NCI-H2196 treated with DMSO at 0.1 percent for 48 hours (cell line): ENCODE results near the gene PITPNM1.
"Not testable (repeated sequence)": the region's sequence is repeated elsewhere in the genome, so short reads cannot be mapped to it uniquely, and the experiment has no call there.

Source experiments
- DNase-seq: peaks from one replicate; lab custom pipeline; 2025; ENCODE audit not compliant: unreplicated experiment; lab: John Stamatoyannopoulos, UW

PITPNM1 gene

GRCh38 chr11:67491276-67492068 lies 13.7 kb downstream of the PITPNM1 start:
- no peak for DNase-seq

- no peak for DNase-seq
These were observed 14.5 kb downstream of the PITPNM1 start for GRCh38 chr11:67490727-67491065.

- DNase-seq: no peak
These were observed 15.1 kb downstream of the PITPNM1 start for GRCh38 chr11:67489885-67490726.

GRCh38 chr11:67489203-67489884 lies 15.8 kb downstream of the PITPNM1 start:
- DNase-seq: no peak

GRCh38 chr11:67486481-67487195 lies 18.5 kb downstream of the PITPNM1 start:
- DNase-seq: no peak

- DNase-seq: peak; percentile 14
These were observed 19.2 kb downstream of the PITPNM1 start for GRCh38 chr11:67485873-67486361.

- no peak for DNase-seq
These were observed 20.3 kb downstream of the PITPNM1 start for GRCh38 chr11:67484847-67485311.

- no peak for DNase-seq
These were observed 21.1 kb downstream of the PITPNM1 start for GRCh38 chr11:67483831-67484665.

- peak; percentile 97 for DNase-seq
These were observed 22.1 kb downstream of the PITPNM1 start, which contains the start of gene AIP for GRCh38 chr11:67482827-67483798. Gene AIP, plus strand, starts transcription at chr11:67483026. Its CDS starts 133 bp downstream, at chr11:67483159.

- DNase-seq: no peak
These were observed 22.8 kb downstream of the PITPNM1 start for GRCh38 chr11:67482275-67482826.

GRCh38 chr11:67477344-67478050 lies 27.7 kb downstream of the PITPNM1 start:
- DNase-seq: not testable (repeated sequence)

GRCh38 chr11:67476692-67477091 lies 28.5 kb downstream of the PITPNM1 start:
- DNase-seq: not testable (repeated sequence)

GRCh38 chr11:67472882-67473281 lies 32.3 kb downstream of the PITPNM1 start:
- no peak for DNase-seq

GRCh38 chr11:67470337-67471002 lies 34.7 kb downstream of the PITPNM1 start:
- no peak for DNase-seq

- DNase-seq: no peak
These were observed 35.7 kb downstream of the PITPNM1 start for GRCh38 chr11:67469508-67469811.

GRCh38 chr11:67468759-67469507 lies 36.2 kb downstream of the PITPNM1 start, which contains the start of gene TMEM134:
Gene TMEM134, minus strand, starts transcription at chr11:67469251. Its CDS starts 59 bp downstream, at chr11:67469192.
- peak; percentile 75 for DNase-seq

- no peak for DNase-seq
These were observed 36.8 kb downstream of the PITPNM1 start for GRCh38 chr11:67468456-67468758.
